GM23338 (cell line): ENCODE data around the gene PIGC.

Experiments used
- CREB1 ChIP-seq: fragments of 250-450 bp; sonication (Bioruptor Pico); IDR thresholded peaks from 2 replicates; pipeline ENCODE4 v1.5.0; 2020; ENCODE audit warnings: low read depth, mild to moderate bottlenecking, moderate library complexity
- CTCF ChIP-seq, 2 experiments: fragments of 200-600 bp in 1 of 2; sonication (generic) in 1 of 2; conservative IDR thresholded peaks; 2 replicates each; pipeline versions ENCODE4 v1.5.1 to v1.6.1; 2016 to 2017; ENCODE audit warnings: antibody characterized with exemption in 2 of 2, low read depth in 2 of 2, mild to moderate bottlenecking in 2 of 2, moderate library complexity in 1 of 2
- ETS1 ChIP-seq: IDR thresholded peaks from 2 replicates; pipeline ENCODE4 v1.6.1; 2016; ENCODE audit warnings: antibody characterized with exemption
- EZH2 ChIP-seq: fragments of 200-600 bp; sonication (generic); IDR thresholded peaks from one replicate; pipeline ENCODE4 v1.8.0; 2017; ENCODE audit warnings: antibody characterized with exemption, mild to moderate bottlenecking, low read depth; ENCODE audit not compliant: unreplicated experiment
- EZH2phosphoT487 ChIP-seq: fragments of 200-600 bp; sonication (generic); IDR thresholded peaks from one replicate; pipeline ENCODE4 v1.8.1; 2018; ENCODE audit warnings: antibody characterized with exemption; ENCODE audit not compliant: unreplicated experiment
- JUNB ChIP-seq: IDR thresholded peaks from one replicate; pipeline ENCODE4 v1.6.1; 2016; ENCODE audit warnings: antibody characterized with exemption; ENCODE audit not compliant: unreplicated experiment
- NANOG ChIP-seq: IDR thresholded peaks from 2 replicates; pipeline ENCODE4 v1.6.1; 2016; ENCODE audit warnings: antibody characterized with exemption, borderline replicate concordance
- POLR2AphosphoS5 ChIP-seq: IDR thresholded peaks from 2 replicates; pipeline ENCODE4 v1.6.1; 2016; ENCODE audit warnings: antibody characterized with exemption, low read depth
- REST ChIP-seq: IDR thresholded peaks from one replicate; pipeline ENCODE4 v1.6.1; 2018; ENCODE audit warnings: antibody characterized with exemption; ENCODE audit not compliant: unreplicated experiment
- ZNF114 ChIP-seq: fragments of 250-450 bp; sonication (Bioruptor Pico); IDR thresholded peaks from 2 replicates; pipeline ENCODE4 v1.5.0; 2020; ENCODE audit warnings: mild to moderate bottlenecking, moderate library complexity
- ZNF331 ChIP-seq: fragments of 250-450 bp; sonication (Bioruptor Pico); IDR thresholded peaks from 2 replicates; pipeline ENCODE4 v1.5.0; 2020; ENCODE audit warnings: low read depth, mild to moderate bottlenecking, moderate library complexity
- ZNF462 ChIP-seq: fragments of 250-450 bp; sonication (Bioruptor Pico); IDR thresholded peaks from 2 replicates; pipeline ENCODE4 v1.5.0; 2020; ENCODE audit warnings: mild to moderate bottlenecking, moderate library complexity

GRCh38 chr1:172489847-172490246, 46.0 kb upstream of the PIGC start:
- TF ChIP-seq CTCF (conservative IDR thresholded peaks at IDR 0.05; ENCODE audit: low read depth in 2 of 2) = no peak
- no peak for TF ChIP-seq POLR2AphosphoS5
- no peak for TF ChIP-seq EZH2
- no peak for TF ChIP-seq REST
- TF ChIP-seq ZNF331 = no peak
- no peak for TF ChIP-seq ZNF114 (CRISPR knock-in tag)
- TF ChIP-seq EZH2phosphoT487 = no peak
- no peak for TF ChIP-seq ETS1
- no peak for TF ChIP-seq CREB1
- no peak for TF ChIP-seq JUNB
- TF ChIP-seq ZNF462 (CRISPR knock-in tag) = no peak
- no peak for TF ChIP-seq NANOG
